ENCODE data around the gene MPHOSPH6. TPM values are rescaled to one million over a fixed set of nuclear protein-coding genes. Genes with fewer than 3 reads are reported as not detected.

MPHOSPH6 gene
- total and polyA plus RNA-seq, 2 of the 8 experiments (the other 6 are each of a cell fraction or from before 2014, with no cell fraction given): 19.7 to 32.9 TPM

DNA sequence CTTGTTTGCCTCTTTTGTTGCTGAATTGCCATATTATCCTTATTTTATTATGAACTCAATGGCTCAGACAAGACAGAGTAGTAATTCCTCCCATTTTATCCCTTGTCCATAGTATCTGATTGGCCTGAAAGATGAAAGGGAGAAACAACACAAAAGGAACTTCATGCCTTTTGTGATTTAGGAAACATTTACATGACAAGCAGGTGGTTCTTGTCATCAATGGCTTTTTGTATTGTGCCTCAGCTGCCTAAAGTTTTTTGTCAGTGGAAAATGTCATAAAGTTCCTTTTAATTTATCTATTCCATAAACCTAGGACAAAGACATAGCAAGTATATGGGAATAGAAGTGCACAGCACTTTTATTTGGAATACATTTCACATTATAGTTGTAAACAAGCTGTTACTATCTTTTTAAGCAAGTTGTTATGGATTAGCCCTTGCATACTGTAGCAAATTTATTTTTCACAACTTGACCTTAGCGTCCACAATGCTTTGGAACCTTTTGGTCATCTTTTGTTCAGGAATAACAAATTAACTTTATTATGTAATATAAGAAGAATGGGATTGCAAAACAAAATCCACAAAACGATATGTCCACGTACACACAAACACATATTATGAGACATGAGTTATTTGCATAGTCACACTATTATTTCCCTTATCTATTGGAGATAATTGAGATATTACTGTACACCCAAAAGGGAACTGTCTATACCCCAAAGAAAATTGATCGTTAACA lies 12.4 kb upstream of the MPHOSPH6 start:
- no peaks in the 10 kb centered on the region for H3K9me3 ChIP-seq (ENCODE audit: insufficient read depth in 2 of 2, low read depth in 1 of 2, low read length in 1 of 2)
- POLR2A ChIA-PET (ENCODE audit: partially characterized antibody): interaction anchor here (1.5 to 2.1 kb wide), 2 partner anchors 13 to 30 kb away, joined by 4 to 8 read pairs; partner anchors contain the start of gene MPHOSPH6
- no peak overlapping the region for H3K4ac ChIP-seq (replicated peaks; ENCODE audit: insufficient read length, low read depth, low read length)
- TF ChIP-seq SIN3A (conservative IDR thresholded peaks at IDR 0.05 in 1 of 2, IDR thresholded peaks at IDR 0.05 in 1 of 2; ENCODE audit: low read depth in 1 of 2, low read length in 2 of 2) (no peak), SIRT6 (IDR thresholded peaks at IDR 0.05; ENCODE audit: low read length) (no peak), CTCF (IDR thresholded peaks at IDR 0.05; ENCODE audit: control extremely low read depth in 1 of 3, insufficient read depth in 1 of 3, low read depth in 1 of 3, low read length in 3 of 3) (no peak), RXRA (IDR thresholded peaks at IDR 0.05; ENCODE audit: insufficient read depth, low read depth, low read length) (no peak), JUN (IDR thresholded peaks at IDR 0.05; ENCODE audit: low read depth, low read length) (no peak), BRCA1 (IDR thresholded peaks at IDR 0.05; ENCODE audit: low read depth, low read length) (no peak), EGR1 (IDR thresholded peaks at IDR 0.05; ENCODE audit: borderline replicate concordance, low read depth, low read length) (no peak), POLR2A (IDR thresholded peaks at IDR 0.05; ENCODE audit: control extremely low read depth in 1 of 2, low read depth in 2 of 2, low read length in 2 of 2) (no peak), BACH1 (IDR thresholded peaks at IDR 0.05; ENCODE audit: low read length) (no peak), POU5F1 (IDR thresholded peaks at IDR 0.05; ENCODE audit: low read depth, low read length) (no peak)
- no peak overlapping the region for H2BK20ac ChIP-seq (ENCODE audit: low read length)
- H2BK120ac ChIP-seq (replicated peaks; ENCODE audit: low read depth, low read length): no peak overlapping the region
- H3K23ac ChIP-seq (ENCODE audit: insufficient read length): no peak overlapping the region
- H3K79me1 ChIP-seq (ENCODE audit: low read depth, low read length): no peaks in the 10 kb centered on the region
- DNase-seq (ENCODE audit: low read depth in 1 of 2, low spot score in 2 of 2) (no peak), FAIRE-seq (peak; percentile 63)
- no peak overlapping the region for H2BK15ac ChIP-seq (ENCODE audit: low read length)
- no peak overlapping the region for H3K9ac ChIP-seq (replicated peaks in 1 of 4; ENCODE audit: extremely low read depth in 1 of 4, low read depth in 3 of 4, low read length in 3 of 4)
- H3K14ac ChIP-seq (ENCODE audit: insufficient read length): no peak overlapping the region
- H4K5ac ChIP-seq (ENCODE audit: insufficient read length, low read depth, low read length): no peak overlapping the region
- H2AK5ac ChIP-seq (ENCODE audit: low read depth, low read length): no peak overlapping the region
- no peak overlapping the region for H2BK12ac ChIP-seq (ENCODE audit: low read depth, low read length)
- no peak overlapping the region for H4K91ac ChIP-seq (replicated peaks; ENCODE audit: insufficient read length, low read length)
- no peak overlapping the region for H4K8ac ChIP-seq (ENCODE audit: extremely low read depth, insufficient read depth, low read length)
- no peak overlapping the region for H2BK5ac ChIP-seq (ENCODE audit: low read depth, low read length)
- H4K20me1 ChIP-seq (replicated peaks in 1 of 2; ENCODE audit: control insufficient read depth in 1 of 2, insufficient read depth in 2 of 2, low read length in 2 of 2): no peaks in the 10 kb centered on the region
- H3K18ac ChIP-seq (ENCODE audit: extremely low read depth, low read length): no peak overlapping the region
- H3K79me2 ChIP-seq (ENCODE audit: control insufficient read depth in 1 of 2, insufficient read depth in 2 of 2, low read length in 2 of 2): no peaks in the 10 kb centered on the region
- no peak overlapping the region for H3K27ac ChIP-seq (ENCODE audit: low read depth, low read length)
- H3K56ac ChIP-seq (replicated peaks; ENCODE audit: insufficient read length, low read depth, low read length): no peak overlapping the region
- H3K4me3 ChIP-seq (ENCODE audit: extremely low read depth in 1 of 4, insufficient read depth in 2 of 4, low read depth in 3 of 4, low read length in 4 of 4): no peak overlapping the region
- no peak overlapping the region for H3K4me2 ChIP-seq (ENCODE audit: insufficient read depth in 1 of 2, low read depth in 2 of 2, low read length in 2 of 2)
- H3K4me1 ChIP-seq (replicated peaks in 1 of 4; ENCODE audit: control insufficient read depth in 3 of 4, insufficient read depth in 4 of 4, low read length in 3 of 4): no peaks in the 10 kb centered on the region
- no peaks in the 10 kb centered on the region for H3K23me2 ChIP-seq (ENCODE audit: low read depth, low read length)
- no peaks in the 10 kb centered on the region for H3K36me3 ChIP-seq (ENCODE audit: control insufficient read depth in 2 of 4, insufficient read depth in 4 of 4, low read length in 3 of 4)
- CTCF ChIA-PET (ENCODE audit: partially characterized antibody): no interaction called here
- no peaks in the 10 kb centered on the region for H3K27me3 ChIP-seq (replicated peaks in 1 of 4; ENCODE audit: control insufficient read depth in 3 of 4, extremely low read depth in 1 of 4, insufficient read depth in 3 of 4, low read length in 3 of 4)
- H2AFZ ChIP-seq (ENCODE audit: low read length): no peak overlapping the region
- 75% methylated on average over 4 of the region's 4 CpGs; no CpG with 5 or more reads in 1 of the 2 experiments for WGBS, 2 experiments (ENCODE audit: extremely low coverage in 1 of 2, insufficient coverage in 1 of 2, insufficient read length in 1 of 2, insufficient replicate concordance in 2 of 2, low coverage in 1 of 2, low lambda C conversion rate in 2 of 2, missing lambda C conversion rate in 1 of 2)

Measured in H1 (cell line).